Kidney (tissue), 14 donors: ENCODE results near the gene OR6B1. TPM values are rescaled to one million over a fixed set of nuclear protein-coding genes. Genes with fewer than 3 reads are reported as not detected.
A peak's percentile ranks its signal among the peaks of the same experiment; 100 is the strongest.

Source experiments
- DNase-seq, 5 donors: peaks; one replicate each; pipeline ENCODE4 v3.0.0-alpha.2; 2013 to 2020
- FAIRE-seq: peaks from 2 replicates; lab custom pipeline; 2012; peaks lifted over from hg19 to GRCh38; lab: Jason Lieb, UNC
- H3K27ac ChIP-seq, 2 donors: one replicate each; pipeline ENCODE4 v1.7.0; 2013; ENCODE audit warnings: low read depth in 2 of 2, low read length in 2 of 2, inconsistent platforms in 1 of 2
- H3K27me3 ChIP-seq: one replicate; pipeline ENCODE4 v1.7.1; 2013; ENCODE audit warnings: low read length, inconsistent platforms; ENCODE audit not compliant: control insufficient read depth, insufficient read depth
- H3K36me3 ChIP-seq, 3 donors: one replicate each; pipeline versions ENCODE4 v1.7.0 to v1.7.1; 2013; ENCODE audit warnings: low read length in 3 of 3, control low read depth in 1 of 3, inconsistent platforms in 1 of 3; ENCODE audit not compliant: insufficient read depth in 3 of 3, control insufficient read depth in 2 of 3
- H3K4me1 ChIP-seq, 3 donors: one replicate each; pipeline versions ENCODE4 v1.7.0 to v1.7.1; 2013; ENCODE audit warnings: low read length in 3 of 3, inconsistent platforms in 1 of 3, low read depth in 1 of 3; ENCODE audit not compliant: control insufficient read depth in 2 of 3, insufficient read depth in 2 of 3
- H3K4me3 ChIP-seq, 3 donors: one replicate each; pipeline versions ENCODE4 v1.7.0 to v1.8.1; 2013; ENCODE audit warnings: low read length in 3 of 3, control low read depth in 1 of 3, inconsistent platforms in 1 of 3
- H3K9ac ChIP-seq, 3 donors: one replicate each; pipeline versions ENCODE4 v1.7.0 to v1.7.1; 2013; ENCODE audit warnings: low read length in 3 of 3, control low read depth in 1 of 3, inconsistent platforms in 1 of 3
- H3K9me3 ChIP-seq, 3 donors: one replicate each; pipeline versions ENCODE4 v1.7.0 to v1.7.1; 2013; ENCODE audit warnings: low read length in 3 of 3, control low read depth in 1 of 3, inconsistent platforms in 1 of 3; ENCODE audit not compliant: control insufficient read depth in 2 of 3, insufficient read depth in 1 of 3
- intact Hi-C: fragments of 100-400 bp; cut with DNase I; formaldehyde crosslinking; loops from one replicate; pipeline ENCODE4 v1.11.1; 2022
- polyA plus RNA-seq: library from polyadenylated mRNA; stranded (reverse); fragments of 350-450 nt; fragmentation: Illumina TruSeq; extraction: RNeasy Lipid Tissue Mini Kit (QIAGEN cat#74804); gene quantifications from one replicate; pipeline ENCODE4 v1.2.3, GENCODE V29; 2014; ENCODE audit warnings: low read depth, low replicate concordance; ENCODE audit not compliant: insufficient read depth
- total RNA-seq: library from RNA; stranded (reverse); fragmentation: NEBNext Ultra II Directional; extraction: Animal tissue kit (Norgen Biotek cat#: 25700); gene quantifications from one replicate; pipeline ENCODE4 v1.2.1, GENCODE V29; 2021
- TF ChIP-seq, protein P1 (sequence below): IDR thresholded peaks from 3 replicates; pipeline ENCODE4 v1.5.1; 2012; ENCODE audit warnings: mild to moderate bottlenecking, moderate library complexity, borderline replicate concordance; ENCODE audit not compliant: insufficient read depth; ENCODE audit errors: extremely low read depth
- donor health status: control.
- donor health status: control.
- donor health status: control.
- donor health status: control.
- donor health status: control.
- donor health status: DM: yes; HTN: yes; CAD: no.
- donor health status: Normal renal cell carcinoma (clear cell type).

The OR6B1 gene
- total and polyA plus RNA-seq, 2 donors from 2014 or later = not detected

- Histone ChIP-seq H3K9me3 (no peaks in the 10 kb centered on the region), H3K9ac (no peak overlapping the region), H3K4me3 (no peak overlapping the region), H3K27ac (no peak overlapping the region), H3K4me1 (no peaks in the 10 kb centered on the region), H3K36me3 (no peaks in the 10 kb centered on the region), H3K27me3 (no peaks in the 10 kb centered on the region)
- intact Hi-C loops = no loop called here
- TF ChIP-seq, protein P1, sequence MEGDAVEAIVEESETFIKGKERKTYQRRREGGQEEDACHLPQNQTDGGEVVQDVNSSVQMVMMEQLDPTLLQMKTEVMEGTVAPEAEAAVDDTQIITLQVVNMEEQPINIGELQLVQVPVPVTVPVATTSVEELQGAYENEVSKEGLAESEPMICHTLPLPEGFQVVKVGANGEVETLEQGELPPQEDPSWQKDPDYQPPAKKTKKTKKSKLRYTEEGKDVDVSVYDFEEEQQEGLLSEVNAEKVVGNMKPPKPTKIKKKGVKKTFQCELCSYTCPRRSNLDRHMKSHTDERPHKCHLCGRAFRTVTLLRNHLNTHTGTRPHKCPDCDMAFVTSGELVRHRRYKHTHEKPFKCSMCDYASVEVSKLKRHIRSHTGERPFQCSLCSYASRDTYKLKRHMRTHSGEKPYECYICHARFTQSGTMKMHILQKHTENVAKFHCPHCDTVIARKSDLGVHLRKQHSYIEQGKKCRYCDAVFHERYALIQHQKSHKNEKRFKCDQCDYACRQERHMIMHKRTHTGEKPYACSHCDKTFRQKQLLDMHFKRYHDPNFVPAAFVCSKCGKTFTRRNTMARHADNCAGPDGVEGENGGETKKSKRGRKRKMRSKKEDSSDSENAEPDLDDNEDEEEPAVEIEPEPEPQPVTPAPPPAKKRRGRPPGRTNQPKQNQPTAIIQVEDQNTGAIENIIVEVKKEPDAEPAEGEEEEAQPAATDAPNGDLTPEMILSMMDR = no peak
- FAIRE-seq (no peak), DNase-seq (peak in 1 of 5 donors; percentile 13)
These were observed 24.5 kb upstream of the OR6B1 start for GRCh38 chr7:143975617-143976016.

- FAIRE-seq = no peak
These were observed 21.5 kb upstream of the OR6B1 start for GRCh38 chr7:143978585-143978984.

GRCh38 chr7:143979359-143979758 lies 20.8 kb upstream of the OR6B1 start:
- no peak overlapping the region for H3K9ac ChIP-seq
- no peaks in the 10 kb centered on the region for H3K4me1 ChIP-seq
- FAIRE-seq (no peak), DNase-seq (no peak)
- no peaks in the 10 kb centered on the region for H3K36me3 ChIP-seq
- no peaks in the 10 kb centered on the region for H3K9me3 ChIP-seq
- no peak overlapping the region for H3K4me3 ChIP-seq
- TF ChIP-seq, protein P1 = no peak
- intact Hi-C loops = no loop called here
- no peaks in the 10 kb centered on the region for H3K27me3 ChIP-seq
- no peak overlapping the region for H3K27ac ChIP-seq

More at GRCh38 chr7:143978585-143978984, 21.5 kb upstream of the OR6B1 start:
- no peak overlapping the region for H3K27ac ChIP-seq
- no peaks in the 10 kb centered on the region for H3K27me3 ChIP-seq
- H3K36me3 ChIP-seq = no peaks in the 10 kb centered on the region
- H3K9ac ChIP-seq = no peak overlapping the region
- H3K4me3 ChIP-seq = no peak overlapping the region
- H3K4me1 ChIP-seq = no peaks in the 10 kb centered on the region
- intact Hi-C loops = no loop called here
- DNase-seq = no peak
- no peaks in the 10 kb centered on the region for H3K9me3 ChIP-seq
- TF ChIP-seq, protein P1 = no peak

GRCh38 chr7:143979998-143980397 lies 20.1 kb upstream of the OR6B1 start:
- no peak for DNase-seq
- TF ChIP-seq, protein P1 = no peak
- no peak overlapping the region for H3K4me3 ChIP-seq
- no peaks in the 10 kb centered on the region for H3K9me3 ChIP-seq
- H3K9ac ChIP-seq = no peak overlapping the region
- no peaks in the 10 kb centered on the region for H3K27me3 ChIP-seq
- no peaks in the 10 kb centered on the region for H3K36me3 ChIP-seq
- no peaks in the 10 kb centered on the region for H3K4me1 ChIP-seq
- FAIRE-seq = no peak
- no peak overlapping the region for H3K27ac ChIP-seq
- intact Hi-C loops = no loop called here
